GM19025 (cell line): Measurements from ENCODE around the gene FUT8.

Experiments used
- ATAC-seq: cut with Tn5 transposase; IDR thresholded peaks from one replicate; pipeline ENCODE4 v1.9.1; 2021; ENCODE audit warnings: mild to moderate bottlenecking, low read depth, moderate library complexity; ENCODE audit not compliant: unreplicated experiment

FUT8 gene

DNA sequence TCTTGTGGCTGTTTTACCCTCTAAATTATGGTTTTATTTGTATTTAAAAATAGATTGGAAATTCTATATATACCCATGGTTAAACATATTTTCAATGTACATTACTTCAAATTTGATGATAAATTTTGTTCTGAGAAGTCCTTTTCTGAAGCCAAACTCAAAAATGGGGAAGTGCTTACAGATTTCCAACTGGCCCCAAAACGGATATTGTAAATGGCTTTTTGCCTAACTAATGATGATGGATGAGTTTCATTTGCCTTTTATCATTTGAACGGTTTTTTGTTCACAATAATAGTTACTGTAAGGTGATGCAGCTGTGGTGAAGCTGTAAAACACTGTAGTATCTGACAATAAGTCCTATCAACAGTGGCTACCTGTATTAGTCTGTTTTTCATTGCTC, 136.9 kb downstream of the FUT8 start:
- no peak for ATAC-seq

DNA sequence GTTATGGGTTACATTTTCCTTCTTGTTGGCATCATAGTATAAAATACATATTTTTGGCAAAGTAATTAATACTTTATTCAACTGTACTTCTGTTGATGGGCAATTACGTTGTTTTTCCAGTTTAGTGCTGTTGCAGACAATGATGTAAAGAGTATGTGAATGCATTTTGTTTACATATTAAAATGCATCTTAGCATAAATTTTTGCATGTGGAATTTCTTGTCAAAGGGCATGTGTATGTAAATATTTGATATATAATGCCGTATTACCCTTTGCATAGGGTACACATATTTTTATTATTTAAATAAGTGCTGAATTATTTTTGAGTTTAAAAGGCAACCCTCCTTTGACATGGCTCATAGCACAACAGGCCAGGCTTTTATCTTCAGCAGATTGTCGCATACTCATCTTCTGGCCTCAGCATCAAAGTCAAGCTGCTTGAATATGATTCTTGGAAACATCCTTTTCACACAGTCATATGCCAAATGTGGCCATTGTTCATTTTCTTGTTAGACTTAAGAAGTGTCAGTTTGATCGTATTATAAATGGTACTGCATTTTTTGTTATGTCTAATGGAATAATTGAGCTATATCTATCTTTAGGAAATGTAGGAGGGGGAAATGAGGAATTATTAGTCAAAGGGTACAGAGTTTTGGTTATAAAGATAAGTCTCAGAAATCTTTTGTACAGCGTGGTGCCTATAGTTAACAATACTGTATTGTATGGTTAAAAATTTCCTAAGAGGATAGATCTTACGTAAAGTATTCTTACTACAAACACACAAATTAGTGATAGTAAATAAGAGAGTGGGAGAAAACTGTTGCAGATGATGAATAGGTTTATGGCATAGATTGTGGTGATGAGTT, 138.5 kb downstream of the FUT8 start:
- no peak for ATAC-seq

DNA sequence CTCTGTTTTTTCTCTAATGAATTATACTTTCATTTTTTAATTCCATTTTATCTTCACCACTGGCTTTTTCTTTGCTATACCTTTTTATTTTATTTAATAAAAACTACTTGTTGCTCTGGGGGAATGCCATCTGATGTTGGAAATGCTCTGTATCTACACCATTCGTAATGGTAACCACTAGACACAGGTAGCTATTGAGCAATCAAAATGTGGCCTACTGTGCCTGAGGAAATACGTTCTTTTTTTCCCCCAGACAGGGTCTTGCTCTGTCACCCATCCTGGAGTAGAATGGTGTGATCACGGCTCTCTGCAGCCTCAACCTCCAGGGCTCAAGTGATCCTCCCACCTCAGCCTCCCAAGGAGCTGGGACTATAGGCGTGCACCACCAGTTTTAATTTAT, 140.2 kb downstream of the FUT8 start:
- ATAC-seq, result no peak

DNA sequence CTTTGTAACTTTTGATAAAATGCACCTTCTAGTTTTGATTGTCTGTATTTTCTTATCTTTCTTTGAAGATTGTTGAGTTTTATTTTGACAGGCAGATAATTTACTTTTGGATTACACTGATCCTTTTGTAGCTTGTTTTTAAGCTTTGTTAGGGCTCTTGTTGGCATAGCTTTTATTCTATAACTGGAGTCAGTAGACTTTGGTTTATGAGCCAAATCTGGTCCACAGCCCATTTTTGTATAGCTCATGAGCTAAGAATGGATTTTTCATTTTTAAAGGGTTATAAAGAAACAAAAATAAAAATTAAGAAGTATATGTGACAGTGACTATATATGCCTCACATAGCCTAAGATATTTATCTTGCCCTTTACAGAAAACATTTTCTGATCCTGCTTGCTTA, 142.3 kb downstream of the FUT8 start:
- no peak for ATAC-seq

DNA sequence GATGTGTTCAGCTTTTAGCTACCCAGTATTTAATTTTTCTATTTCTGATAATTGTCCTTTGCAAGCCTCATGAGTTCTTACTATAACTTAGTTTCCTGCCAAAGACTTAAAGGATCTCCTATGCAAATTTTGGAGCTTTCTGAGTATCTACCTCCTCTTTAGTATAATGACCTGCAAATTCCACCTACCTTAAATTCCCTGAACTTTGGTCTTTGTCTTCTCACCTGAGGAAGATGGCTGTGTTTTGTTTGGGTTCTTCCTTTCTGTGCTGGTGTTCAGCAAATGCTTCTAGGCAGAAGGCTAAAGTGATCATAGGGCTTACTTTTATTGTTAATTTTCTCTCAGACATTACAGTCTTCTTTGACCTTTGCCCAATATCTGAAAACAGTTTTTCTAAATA, 142.8 kb downstream of the FUT8 start:
- no peak for ATAC-seq

DNA sequence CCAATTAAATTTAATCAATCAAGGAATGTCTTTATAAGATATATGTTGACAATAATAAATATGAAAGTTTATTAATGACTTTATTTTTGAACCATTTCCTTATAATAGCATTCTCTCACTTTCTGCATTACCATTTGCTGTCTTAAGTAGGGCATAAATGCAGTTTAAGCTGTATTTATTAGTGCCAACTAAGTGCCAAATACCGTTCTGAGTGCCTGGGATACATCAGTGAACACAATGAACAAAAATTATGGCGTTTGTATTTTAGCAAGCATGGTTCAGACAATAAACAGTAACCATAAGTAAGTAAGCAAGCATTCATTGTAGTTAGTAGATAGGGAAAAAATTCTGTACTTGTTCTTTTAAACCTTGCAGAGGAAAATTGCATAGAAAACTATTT, 145.8 kb downstream of the FUT8 start:
- ATAC-seq, result no peak

DNA sequence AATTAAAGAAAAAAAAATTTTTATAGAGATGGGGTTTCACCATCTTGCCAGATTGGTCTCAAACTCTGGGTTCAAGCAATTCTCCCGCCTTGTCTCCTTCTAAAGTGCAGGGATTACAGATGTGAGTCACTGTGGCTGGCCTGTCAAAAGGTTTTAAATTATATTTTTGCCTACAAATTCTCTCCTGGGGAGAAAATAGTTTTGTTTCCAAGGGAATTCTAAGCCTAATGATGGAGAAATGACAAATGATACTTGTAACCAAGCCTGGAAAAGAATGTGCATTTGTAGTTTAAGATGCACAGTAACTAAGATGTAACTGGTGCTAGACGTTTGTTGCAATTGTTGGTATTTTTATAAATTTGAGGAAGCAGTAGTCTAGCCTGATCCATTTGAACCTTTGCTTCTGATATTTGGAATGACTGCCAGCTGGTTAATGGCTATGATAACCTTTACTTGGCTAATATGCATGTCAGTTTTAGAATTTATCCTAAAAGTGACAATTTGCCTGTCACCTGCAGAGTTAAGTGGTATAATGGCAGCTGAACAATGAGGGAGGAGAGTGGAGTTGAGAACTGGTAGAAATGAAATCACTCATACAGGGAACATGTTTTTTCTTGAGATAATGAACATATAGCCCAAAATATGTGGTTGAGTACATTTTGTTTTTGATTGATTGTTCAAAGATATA, 148.0 kb downstream of the FUT8 start:
- ATAC-seq, result no peak

DNA sequence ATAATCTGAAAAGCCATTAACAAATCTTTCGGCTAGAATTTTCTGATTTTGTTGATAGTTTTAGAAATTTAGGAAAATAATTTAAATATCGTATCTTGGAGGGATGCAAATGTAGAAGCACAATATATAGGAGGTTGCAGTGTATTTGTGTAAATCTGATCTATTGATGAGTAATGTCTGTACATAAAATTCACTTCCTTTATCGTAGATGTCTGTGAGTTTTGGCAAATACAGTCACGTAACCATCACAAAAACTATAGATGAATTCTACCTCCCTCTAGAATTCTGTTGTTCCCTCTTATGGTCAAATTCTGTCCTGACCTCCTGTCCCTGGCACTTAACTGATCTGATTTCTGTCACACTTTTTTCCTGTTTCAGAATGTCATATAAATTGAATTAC, 151.8 kb downstream of the FUT8 start:
- ATAC-seq, result no peak

DNA sequence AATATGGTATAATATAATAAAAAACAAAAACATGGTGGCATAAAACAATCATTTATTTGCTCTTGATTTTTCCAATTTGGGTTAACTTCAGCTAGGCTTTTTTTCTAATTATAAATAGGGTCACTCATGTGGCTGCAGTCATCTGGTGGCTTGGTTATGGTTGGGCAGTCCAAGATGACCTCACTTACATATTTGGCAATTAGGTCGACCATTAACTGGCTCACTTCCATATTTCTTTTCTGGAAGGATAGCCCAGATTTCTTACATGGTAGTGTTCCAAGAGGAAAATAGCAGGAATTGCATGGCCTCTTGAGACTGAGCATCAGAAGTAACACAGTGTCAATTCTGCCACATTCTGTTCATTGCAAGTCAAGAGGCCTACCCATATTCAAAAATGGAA, 153.4 kb downstream of the FUT8 start:
- ATAC-seq, result no peak

DNA sequence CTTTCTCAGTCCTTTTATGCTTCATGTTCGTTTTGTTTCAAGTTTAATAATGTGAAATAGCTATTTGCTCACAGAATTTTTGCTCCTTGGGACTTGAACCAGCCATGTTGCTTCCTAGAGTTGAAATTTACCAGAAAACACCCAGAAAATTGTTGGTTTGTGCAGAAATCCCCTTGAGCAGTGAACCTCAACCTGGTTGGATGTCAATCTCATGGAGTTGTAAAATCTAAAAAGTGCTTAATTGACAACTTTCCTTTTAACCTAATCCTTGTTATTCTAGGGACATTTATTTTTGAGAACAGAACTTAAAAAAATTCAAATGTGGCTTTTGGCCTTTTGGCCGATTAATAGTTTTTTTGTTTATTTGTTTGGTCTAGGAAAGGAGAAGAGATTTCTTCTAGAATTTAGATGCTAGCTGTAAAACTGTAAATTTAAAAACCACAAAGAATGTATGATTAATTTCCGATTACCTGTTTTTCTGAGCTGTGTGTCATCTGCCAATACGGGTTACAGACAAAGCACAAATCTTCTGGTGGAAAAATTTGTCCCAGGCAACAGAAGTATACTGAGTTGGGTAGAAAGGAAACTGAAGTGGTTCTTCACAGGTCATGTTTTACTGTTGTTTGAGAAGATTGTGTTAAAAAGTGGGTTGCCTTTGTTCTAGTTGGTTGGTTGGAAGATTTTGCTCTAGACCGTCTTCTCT, 154.4 kb downstream of the FUT8 start:
- no peak for ATAC-seq

DNA sequence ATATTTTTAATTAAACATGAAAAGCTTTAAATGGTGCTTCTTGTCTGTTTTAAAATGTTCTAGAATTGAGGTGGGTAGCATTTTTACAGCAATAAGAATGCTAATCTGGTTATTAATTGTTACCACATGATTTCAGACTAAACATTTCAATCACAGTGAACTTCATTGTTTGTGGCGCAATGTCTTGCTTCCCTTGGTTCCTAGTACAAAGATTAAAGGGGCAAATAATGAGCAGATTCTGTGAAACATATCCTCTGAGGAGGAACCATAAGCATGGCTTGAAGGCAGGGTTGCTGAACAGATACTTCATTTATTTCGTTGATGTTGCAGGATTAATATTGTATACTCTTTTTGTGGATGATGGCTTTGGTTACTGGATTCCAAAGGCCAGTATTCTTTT, 162.1 kb downstream of the FUT8 start:
- no peak for ATAC-seq

DNA sequence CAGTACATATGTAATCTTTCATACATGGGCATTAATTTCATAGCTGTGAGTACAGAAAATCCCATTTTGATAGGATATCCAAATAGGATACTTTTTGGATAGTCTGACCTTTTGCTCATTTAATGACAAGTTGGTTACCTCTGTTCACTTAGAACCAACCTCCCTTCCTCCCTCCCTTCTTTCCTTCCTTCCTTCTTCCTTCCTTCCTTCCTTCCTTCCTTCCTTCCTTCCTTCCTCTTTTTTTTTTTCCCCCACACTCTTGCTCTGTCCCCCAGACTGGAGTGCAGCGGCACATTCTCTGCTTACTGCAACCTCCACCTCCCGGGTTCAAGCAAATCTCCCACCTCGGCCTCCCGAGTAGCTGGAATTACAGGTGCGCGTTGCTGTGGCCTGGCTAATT, 162.9 kb downstream of the FUT8 start:
- no peak for ATAC-seq

DNA sequence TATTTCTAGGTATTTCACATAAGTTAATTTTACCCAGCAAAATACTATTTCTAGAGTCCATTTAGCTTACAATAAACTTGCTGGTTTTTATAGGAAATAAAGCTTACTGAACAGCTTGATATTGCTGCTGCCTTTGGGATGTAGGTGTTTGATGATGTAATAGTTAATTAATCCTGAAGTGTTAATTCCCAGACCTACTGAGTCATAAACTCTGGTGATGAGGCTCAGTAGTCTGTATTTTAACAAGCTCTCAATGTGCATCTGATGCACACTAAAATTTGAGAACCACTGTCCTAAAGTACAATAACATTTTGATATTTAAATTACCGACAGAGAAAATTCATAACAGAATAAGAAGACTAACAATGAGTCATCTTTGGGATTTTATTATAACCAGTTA, 168.4 kb downstream of the FUT8 start:
- ATAC-seq, result no peak

DNA sequence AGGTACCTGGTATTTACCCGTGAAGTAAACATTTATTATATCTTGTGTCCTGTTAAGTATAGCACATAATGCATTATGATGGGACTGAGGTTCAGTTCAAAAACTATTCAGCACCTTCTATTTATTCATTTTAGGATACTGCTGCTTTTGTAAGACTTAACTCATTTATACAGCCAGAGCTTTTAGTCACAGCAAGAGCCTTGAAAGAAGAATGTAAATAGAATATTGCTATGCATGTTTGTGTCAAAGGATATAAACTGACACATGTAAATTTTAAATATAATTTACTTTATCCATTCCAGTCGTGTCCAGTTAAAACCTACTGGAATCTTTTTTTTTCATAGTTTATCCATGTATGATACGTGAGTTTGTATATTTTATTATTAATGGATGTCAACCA, 168.8 kb downstream of the FUT8 start:
- ATAC-seq, result no peak

DNA sequence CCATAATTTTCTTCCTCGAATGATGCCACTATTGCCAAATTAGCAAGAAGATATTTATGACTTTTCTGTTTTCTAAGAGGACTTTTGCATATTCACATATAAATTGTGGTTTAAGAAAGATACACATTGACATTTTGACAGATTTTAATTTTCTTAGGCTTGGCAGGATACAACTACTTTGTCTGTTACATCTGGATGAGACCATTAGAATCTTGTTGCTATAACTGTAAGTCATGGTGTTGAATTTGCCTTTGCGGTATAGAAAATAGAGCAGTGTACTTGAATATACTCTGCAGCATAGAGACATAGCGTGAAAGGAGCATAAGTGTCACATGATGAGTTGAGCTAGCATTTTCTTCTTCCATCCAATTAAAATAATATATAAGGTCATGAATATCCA, 169.3 kb downstream of the FUT8 start:
- no peak for ATAC-seq

DNA sequence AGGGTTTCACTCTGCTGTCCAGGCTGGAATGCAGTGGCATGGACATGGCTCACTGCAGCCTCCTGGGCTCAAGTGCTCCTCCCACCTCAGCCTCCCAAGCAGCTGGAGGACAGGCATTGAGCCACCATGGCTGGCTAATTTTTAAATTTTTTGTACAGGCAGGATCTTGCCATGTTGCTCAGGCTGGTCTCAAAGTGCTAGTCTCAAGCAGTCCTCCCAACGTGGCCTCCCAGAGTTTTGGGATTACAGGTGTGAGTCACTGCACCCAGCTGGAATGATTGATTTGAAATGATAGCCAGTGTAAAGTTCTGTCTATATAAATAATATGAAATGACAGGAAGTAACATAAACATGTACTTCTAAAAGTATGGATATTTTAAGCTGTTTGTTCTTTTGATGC, 172.7 kb downstream of the FUT8 start:
- no peak for ATAC-seq

DNA sequence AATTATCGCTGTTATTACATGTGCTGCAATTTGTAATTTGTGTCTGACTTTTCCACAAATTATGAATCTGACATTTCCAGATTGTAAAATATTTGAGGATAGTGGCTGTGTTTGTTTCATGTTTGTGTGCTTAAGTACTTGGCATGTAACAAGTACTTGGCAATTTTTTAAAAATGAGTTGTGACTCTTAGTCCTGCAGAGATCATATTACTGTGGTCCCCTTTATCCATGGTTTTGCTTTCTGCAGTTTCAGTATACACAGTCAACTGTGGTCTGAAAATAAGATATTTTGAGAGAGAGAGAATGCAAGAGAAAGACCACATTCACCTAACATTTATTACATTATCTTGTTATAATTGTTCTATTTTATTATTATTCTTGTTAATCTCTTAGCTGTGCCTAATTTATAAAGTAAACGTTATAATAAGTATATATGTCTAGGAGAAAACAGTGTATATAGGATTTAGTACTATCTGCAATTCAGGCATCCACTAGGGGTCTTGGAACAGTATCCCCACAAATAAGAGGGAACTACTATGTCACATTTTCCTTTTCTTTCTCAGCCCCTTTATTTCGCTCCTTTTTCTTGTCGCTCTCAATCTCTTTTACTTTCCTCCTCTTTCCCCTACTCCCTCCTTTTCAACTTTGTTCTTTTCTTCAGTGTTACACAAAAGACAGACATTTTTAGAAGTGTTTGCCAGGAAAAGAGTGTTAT, 176.1 kb downstream of the FUT8 start:
- no peak for ATAC-seq

DNA sequence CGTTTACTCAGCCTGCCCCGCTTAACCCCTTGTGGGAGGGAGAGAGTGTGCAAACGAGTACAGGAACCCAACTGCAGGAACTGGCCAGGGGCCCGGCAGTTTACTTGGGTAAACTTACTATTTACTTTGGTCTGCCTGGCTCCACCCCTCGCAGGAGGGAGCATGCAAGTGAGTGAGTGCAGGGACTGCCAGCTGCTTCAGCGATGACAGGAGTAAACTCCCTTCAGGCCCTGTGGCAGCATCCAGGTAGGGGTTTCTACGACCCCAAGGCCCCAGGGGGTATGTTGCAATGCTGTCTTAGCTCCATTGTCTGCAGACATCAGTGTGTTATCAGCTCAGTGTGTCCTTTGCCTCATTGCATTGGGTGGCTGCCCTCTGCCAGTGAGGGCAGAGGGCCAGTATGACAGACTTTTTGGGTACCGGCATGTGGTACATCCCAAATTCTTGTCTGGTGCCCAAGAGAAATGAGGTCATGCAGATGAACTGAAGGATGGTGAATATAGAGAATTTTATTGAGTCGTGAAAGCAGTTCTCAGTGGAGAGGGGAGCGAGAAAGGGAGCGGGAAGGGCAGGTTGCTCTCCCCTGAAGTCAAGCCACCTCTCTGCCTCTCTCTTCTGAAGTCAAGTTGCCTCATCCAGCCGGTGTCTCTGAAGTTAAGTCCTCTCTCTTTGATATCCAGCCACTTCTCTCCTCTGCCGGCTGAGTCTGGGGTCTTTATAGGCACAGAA, 181.8 kb downstream of the FUT8 start:
- ATAC-seq, result no peak

DNA sequence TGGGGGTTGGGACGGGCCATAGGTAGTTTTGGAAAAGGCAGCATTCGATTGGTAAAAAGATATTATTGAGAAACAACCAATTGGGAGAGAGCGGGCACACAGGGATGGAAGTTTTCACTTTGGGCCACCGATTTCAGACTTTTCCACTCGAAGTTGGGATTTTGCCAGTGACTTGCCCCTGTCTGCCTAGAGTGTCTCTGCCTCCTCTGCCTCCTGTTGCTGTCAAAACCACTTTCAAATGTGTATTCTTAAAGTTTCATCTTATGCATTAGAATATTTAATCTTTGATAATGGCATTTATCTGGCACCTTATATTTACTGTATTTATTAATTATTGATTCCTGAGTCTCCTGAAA, 182.3 kb downstream of the FUT8 start:
- no peak for ATAC-seq

DNA sequence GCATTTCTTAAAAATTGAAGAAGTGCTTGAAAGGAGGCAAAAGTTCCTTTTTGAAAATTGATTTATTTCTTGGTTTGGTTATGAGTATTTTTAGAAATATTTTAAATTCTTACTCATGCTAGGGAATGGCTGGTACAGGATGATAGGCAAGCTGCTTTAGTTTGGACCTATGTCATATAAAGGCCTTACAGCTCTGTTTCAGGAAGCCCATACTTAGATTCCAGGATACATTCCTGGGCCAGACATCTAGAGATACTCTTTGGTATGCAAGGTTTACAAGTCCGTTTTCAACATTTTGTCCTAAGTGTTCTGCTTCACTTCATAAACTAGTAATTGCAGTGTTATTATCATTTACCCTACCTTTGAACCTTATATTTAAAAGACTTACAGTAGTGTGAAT, 186.8 kb downstream of the FUT8 start:
- ATAC-seq, result no peak
